ENCODE results near the gene CARM1. TPM values are rescaled to one million over a fixed set of nuclear protein-coding genes. Genes with fewer than 3 reads are reported as not detected.

Gene CARM1
- total RNA-seq, 1 donor from 2014 or later, result 78.0 TPM

DNA sequence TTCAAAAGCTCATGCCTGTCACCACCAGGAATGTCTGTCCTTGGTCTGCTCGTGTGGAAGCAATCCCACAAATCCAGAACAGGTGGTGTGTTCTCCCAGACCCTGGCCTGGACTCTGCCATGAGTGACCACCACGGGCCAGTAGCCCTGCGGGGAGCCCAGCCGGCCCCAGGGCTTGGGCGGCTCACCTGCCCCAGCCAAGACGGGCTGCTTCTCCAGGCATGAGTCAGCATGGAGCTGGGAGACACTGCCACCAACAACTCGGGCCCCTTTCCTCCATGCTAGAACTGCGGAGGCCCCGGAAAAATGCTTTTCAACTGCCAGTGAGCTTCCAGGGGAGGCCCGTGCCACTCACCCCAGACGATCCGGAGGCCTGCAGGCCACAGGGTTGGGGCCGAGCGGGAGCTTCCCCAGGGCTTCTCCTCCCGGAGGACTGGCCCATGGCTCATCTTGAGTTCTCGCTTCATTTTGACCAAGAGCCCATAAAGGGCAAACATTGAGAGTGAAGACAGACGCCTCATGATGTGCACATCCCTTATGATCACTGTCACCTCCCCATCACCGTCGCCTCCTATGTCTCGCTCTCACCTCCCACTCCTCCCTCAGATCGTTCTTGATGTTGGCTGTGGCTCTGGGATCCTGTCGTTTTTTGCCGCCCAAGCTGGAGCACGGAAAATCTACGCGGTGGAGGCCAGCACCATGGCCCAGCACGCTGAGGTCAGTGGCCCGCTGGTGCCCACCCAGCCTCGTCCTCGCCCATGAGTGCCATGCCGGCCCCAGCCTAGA, 40.4 kb downstream of the CARM1 start:
- Mint-ChIP-seq H3K36me3 (peaks cover 15% of the 10 kb centered on the region), H3K27ac (no peak overlapping the region), H3K9me3 (no peaks in the 10 kb centered on the region), H3K27me3 (ENCODE audit: low read depth) (no peaks in the 10 kb centered on the region), H3K4me1 (no peaks in the 10 kb centered on the region), H3K4me3 (no peak overlapping the region)
- DNase-seq (ENCODE audit: low spot score in 2 of 2, unreplicated experiment in 2 of 2), result no peak
- TF ChIP-seq, protein P1, sequence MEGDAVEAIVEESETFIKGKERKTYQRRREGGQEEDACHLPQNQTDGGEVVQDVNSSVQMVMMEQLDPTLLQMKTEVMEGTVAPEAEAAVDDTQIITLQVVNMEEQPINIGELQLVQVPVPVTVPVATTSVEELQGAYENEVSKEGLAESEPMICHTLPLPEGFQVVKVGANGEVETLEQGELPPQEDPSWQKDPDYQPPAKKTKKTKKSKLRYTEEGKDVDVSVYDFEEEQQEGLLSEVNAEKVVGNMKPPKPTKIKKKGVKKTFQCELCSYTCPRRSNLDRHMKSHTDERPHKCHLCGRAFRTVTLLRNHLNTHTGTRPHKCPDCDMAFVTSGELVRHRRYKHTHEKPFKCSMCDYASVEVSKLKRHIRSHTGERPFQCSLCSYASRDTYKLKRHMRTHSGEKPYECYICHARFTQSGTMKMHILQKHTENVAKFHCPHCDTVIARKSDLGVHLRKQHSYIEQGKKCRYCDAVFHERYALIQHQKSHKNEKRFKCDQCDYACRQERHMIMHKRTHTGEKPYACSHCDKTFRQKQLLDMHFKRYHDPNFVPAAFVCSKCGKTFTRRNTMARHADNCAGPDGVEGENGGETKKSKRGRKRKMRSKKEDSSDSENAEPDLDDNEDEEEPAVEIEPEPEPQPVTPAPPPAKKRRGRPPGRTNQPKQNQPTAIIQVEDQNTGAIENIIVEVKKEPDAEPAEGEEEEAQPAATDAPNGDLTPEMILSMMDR (IDR thresholded peaks at IDR 0.05; ENCODE audit: unreplicated experiment), result no peak

DNA sequence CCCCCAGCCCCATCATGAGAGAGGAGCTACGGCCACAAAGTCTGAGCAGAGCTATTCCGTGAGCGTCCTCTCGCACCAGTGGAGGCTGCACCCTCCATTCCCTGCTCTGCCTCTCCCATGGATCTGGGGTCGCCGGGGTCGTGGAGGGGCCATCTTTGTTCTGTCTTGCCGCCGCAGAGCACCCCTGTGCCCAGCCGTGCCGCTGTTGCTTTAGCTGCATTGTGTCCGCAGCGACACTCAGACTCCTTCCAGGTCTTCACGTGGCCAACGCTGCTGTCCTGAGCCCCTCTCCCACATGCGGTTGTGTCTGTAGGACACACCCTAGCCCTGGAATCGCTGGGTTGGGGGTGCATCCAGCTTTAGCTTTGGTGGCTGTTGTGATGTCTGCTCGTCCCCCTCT, 41.3 kb downstream of the CARM1 start:
- no peaks in the 10 kb centered on the region for H3K27me3 Mint-ChIP-seq (ENCODE audit: low read depth)
- H3K4me3 Mint-ChIP-seq, result no peak overlapping the region
- H3K27ac Mint-ChIP-seq, result no peak overlapping the region
- peaks cover 16% of the 10 kb centered on the region for H3K36me3 Mint-ChIP-seq
- TF ChIP-seq, protein P1 (IDR thresholded peaks at IDR 0.05; ENCODE audit: unreplicated experiment), result no peak
- no peaks in the 10 kb centered on the region for H3K4me1 Mint-ChIP-seq
- H3K9me3 Mint-ChIP-seq, result no peaks in the 10 kb centered on the region
- no peak for DNase-seq (ENCODE audit: low spot score in 2 of 2, unreplicated experiment in 2 of 2)

DNA sequence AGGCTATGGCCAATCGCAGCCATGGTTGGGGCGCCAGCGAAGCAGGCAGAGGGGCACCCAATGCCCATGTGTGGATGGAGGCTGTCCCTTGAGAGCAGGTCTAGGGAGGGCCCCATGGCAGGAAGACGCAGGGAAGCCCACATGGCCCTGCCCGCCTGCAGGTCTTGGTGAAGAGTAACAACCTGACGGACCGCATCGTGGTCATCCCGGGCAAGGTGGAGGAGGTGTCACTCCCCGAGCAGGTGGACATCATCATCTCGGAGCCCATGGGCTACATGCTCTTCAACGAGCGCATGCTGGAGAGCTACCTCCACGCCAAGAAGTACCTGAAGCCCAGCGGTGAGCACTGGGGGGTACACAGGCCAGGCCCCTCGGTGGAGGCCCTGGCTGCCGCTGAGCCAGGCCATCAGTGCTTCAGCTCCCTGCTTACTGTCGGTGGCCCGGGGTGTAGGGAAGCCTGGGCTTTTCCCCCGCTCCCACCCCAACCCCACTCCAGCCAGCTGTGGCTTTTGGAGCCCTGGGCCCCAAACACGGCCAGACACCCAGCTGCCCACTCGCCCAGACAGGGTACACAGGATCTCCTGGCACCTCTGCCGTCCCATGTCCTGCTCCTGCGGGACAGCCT, 42.5 kb downstream of the CARM1 start:
- H3K4me1 Mint-ChIP-seq, result no peaks in the 10 kb centered on the region
- no peak overlapping the region for H3K4me3 Mint-ChIP-seq
- H3K9me3 Mint-ChIP-seq, result no peaks in the 10 kb centered on the region
- no peak for DNase-seq (ENCODE audit: low spot score in 2 of 2, unreplicated experiment in 2 of 2)
- H3K27ac Mint-ChIP-seq, result no peak overlapping the region
- TF ChIP-seq, protein P1 (IDR thresholded peaks at IDR 0.05; ENCODE audit: unreplicated experiment), result no peak
- peaks cover 16% of the 10 kb centered on the region for H3K36me3 Mint-ChIP-seq
- no peaks in the 10 kb centered on the region for H3K27me3 Mint-ChIP-seq (ENCODE audit: low read depth)

DNA sequence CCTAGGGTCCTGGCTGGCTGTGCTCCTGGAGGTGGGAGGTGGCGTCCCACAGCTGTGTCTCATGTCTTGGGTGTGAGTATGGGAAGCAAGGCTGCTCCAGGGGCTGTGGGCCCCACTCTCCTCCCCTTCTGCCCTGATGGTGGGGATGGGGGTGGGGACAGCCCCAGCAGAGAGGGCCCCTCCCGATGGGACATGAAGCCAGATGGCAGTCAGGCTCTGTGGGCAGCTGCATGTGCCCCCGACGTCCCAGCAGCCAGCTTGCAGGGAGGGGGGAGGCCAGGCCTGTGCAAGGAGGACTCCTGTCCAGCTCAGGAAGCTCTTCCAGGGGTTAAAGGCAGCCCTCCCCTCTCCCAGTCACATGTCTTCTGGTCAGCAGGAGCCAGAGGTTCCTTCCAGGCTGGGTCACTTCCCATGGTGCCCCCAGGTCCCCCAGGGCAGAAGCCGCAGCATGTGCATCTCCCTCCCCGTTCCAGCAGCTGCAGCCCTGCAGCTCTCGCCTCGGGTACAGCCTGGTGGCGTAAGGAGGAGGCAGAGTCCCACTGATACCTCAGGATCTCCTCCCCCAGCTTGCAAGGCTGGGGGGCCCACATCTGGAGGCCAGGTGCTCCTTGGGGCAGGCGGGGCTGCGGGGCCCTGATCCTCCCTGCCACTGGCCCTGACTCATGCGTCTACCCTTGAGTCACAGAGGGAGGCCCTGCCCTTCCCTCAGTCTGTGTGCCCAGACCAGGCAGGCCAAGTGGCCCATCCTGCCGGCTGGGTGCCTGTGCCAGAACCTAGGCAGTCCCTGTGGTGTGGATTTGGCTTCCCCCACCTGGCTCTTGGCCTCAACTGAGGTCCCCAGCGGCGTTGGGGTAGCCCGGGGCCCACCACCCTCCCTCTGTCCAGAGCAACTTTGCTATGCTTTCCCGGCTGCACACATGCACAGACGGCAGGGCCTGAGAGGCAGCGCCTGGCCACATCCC, 44.1 kb downstream of the CARM1 start:
- Mint-ChIP-seq H3K4me1 (no peaks in the 10 kb centered on the region), H3K27ac (no peak overlapping the region), H3K4me3 (no peak overlapping the region), H3K36me3 (peaks cover 16% of the 10 kb centered on the region), H3K9me3 (no peaks in the 10 kb centered on the region), H3K27me3 (ENCODE audit: low read depth) (no peaks in the 10 kb centered on the region)
- no peak for DNase-seq (ENCODE audit: low spot score in 2 of 2, unreplicated experiment in 2 of 2)
- TF ChIP-seq, protein P1 (IDR thresholded peaks at IDR 0.05; ENCODE audit: unreplicated experiment), result no peak

DNA sequence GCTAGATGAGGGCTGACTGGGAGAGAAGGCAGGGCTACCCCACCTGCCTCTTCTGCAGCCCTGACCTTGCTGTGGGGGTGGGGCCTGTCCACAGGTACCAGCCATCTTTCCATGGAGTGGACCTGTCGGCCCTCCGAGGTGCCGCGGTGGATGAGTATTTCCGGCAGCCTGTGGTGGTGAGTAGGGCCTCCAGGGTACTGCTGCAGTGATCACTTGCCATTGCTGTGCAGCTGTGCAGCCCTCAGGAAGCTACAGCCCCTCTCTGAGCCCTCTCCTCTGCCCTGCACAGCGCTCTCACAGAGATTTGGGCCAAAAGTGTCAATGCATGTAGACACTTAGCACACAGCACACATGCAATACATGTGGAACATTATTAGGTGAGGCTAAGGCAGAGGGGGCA, 45.2 kb downstream of the CARM1 start:
- no peaks in the 10 kb centered on the region for H3K4me1 Mint-ChIP-seq
- H3K9me3 Mint-ChIP-seq, result no peaks in the 10 kb centered on the region
- H3K27ac Mint-ChIP-seq, result no peak overlapping the region
- peaks cover 17% of the 10 kb centered on the region for H3K36me3 Mint-ChIP-seq
- TF ChIP-seq, protein P1 (IDR thresholded peaks at IDR 0.05; ENCODE audit: unreplicated experiment), result no peak
- DNase-seq (ENCODE audit: low spot score in 2 of 2, unreplicated experiment in 2 of 2), result no peak
- no peak overlapping the region for H3K4me3 Mint-ChIP-seq
- H3K27me3 Mint-ChIP-seq (ENCODE audit: low read depth), result no peaks in the 10 kb centered on the region

Measured in mesothelial cell of epicardium (in vitro differentiated cells).